Upper lobe of right lung (tissue), 1 donor: ENCODE measurements around the gene BPIFB6. TPM values are rescaled to one million over a fixed set of nuclear protein-coding genes. Genes with fewer than 3 reads are reported as not detected.

Experiments used
- ATAC-seq: fragments of 200-7000 bp; cut with Tn5 transposase; one replicate; pipeline ENCODE4 v1.9.1; 2020; ENCODE audit warnings: mild to moderate bottlenecking, moderate library complexity
- DNase-seq: peaks from one replicate; pipeline ENCODE4 v3.0.0-alpha.2; 2020
- H3K27ac ChIP-seq: fragments of 200-600 bp; one replicate; pipeline ENCODE4 v1.8.0; 2022
- H3K27me3 ChIP-seq: fragments of 200-600 bp; one replicate; pipeline ENCODE4 v1.8.0; 2022; ENCODE audit warnings: mild to moderate bottlenecking
- H3K36me3 ChIP-seq: fragments of 200-600 bp; one replicate; pipeline ENCODE4 v1.8.0; 2022
- H3K4me1 ChIP-seq: fragments of 200-600 bp; one replicate; pipeline ENCODE4 v1.8.0; 2022
- H3K4me3 ChIP-seq: fragments of 200-600 bp; one replicate; pipeline ENCODE4 v1.8.0; 2022; ENCODE audit warnings: mild to moderate bottlenecking
- H3K9me3 ChIP-seq: fragments of 200-600 bp; one replicate; pipeline ENCODE4 v1.8.0; 2022
- CTCF ChIP-seq: fragments of 200-600 bp; IDR thresholded peaks from one replicate; pipeline ENCODE4 v1.8.0; 2022; ENCODE audit warnings: antibody characterized with exemption
- intact Hi-C: fragments of 100-400 bp; cut with DNase I; formaldehyde crosslinking; loops from one replicate; pipeline ENCODE4 v1.11.0; 2022
- total RNA-seq: library from RNA; stranded (reverse); fragmentation: NEBNext Ultra II Directional; extraction: Animal tissue kit (Norgen Biotek cat#: 25700); gene quantifications from one replicate; pipeline ENCODE4 v1.2.1, GENCODE V29; 2021
- donor health status: DM: no; HTN: yes; CAD: no; lungs with severe emphysema.

BPIFB6 gene
- total RNA-seq, 1 donor from 2014 or later, result not detected

GRCh38 chr20:32990426-32990825 lies 41.0 kb upstream of the BPIFB6 start:
- H3K4me3 ChIP-seq, result no peak overlapping the region

GRCh38 chr20:32991383-32991782 lies 40.1 kb upstream of the BPIFB6 start:
- H3K4me3 ChIP-seq, result no peak overlapping the region
- H3K27me3 ChIP-seq, result no peaks in the 10 kb centered on the region
- intact Hi-C loops, result no loop called here
- peaks cover 5% of the 10 kb centered on the region for H3K9me3 ChIP-seq
- no peak overlapping the region for H3K27ac ChIP-seq
- ATAC-seq (no peak), DNase-seq (no peak)
- H3K4me1 ChIP-seq, result no peaks in the 10 kb centered on the region
- TF ChIP-seq CTCF, result no peak
- H3K36me3 ChIP-seq, result no peaks in the 10 kb centered on the region

More at GRCh38 chr20:32990426-32990825, 41.0 kb upstream of the BPIFB6 start:
- no peak overlapping the region for H3K27ac ChIP-seq
- no peaks in the 10 kb centered on the region for H3K27me3 ChIP-seq
- H3K4me1 ChIP-seq, result no peaks in the 10 kb centered on the region
- ATAC-seq, result no peak
- H3K36me3 ChIP-seq, result no peaks in the 10 kb centered on the region
- DNase-seq, result no peak
- intact Hi-C loops, result no loop called here
- H3K9me3 ChIP-seq, result peaks cover 5% of the 10 kb centered on the region
- TF ChIP-seq CTCF, result no peak

GRCh38 chr20:32991792-32992641 lies 39.4 kb upstream of the BPIFB6 start:
- no peaks in the 10 kb centered on the region for H3K36me3 ChIP-seq
- no peak overlapping the region for H3K27ac ChIP-seq
- H3K27me3 ChIP-seq, result no peaks in the 10 kb centered on the region
- no peaks in the 10 kb centered on the region for H3K4me1 ChIP-seq
- intact Hi-C loops, result no loop called here
- DNase-seq (no peak), ATAC-seq (no peak)
- TF ChIP-seq CTCF, result no peak
- peaks cover 5% of the 10 kb centered on the region for H3K9me3 ChIP-seq
- H3K4me3 ChIP-seq, result no peak overlapping the region

- no peak for TF ChIP-seq CTCF
- ATAC-seq (no peak), DNase-seq (no peak)
- intact Hi-C loops, result no loop called here
- Histone ChIP-seq H3K9me3 (peaks cover 5% of the 10 kb centered on the region), H3K36me3 (no peaks in the 10 kb centered on the region), H3K4me1 (no peaks in the 10 kb centered on the region), H3K27me3 (no peaks in the 10 kb centered on the region), H3K4me3 (no peak overlapping the region), H3K27ac (no peak overlapping the region)
Observed at GRCh38 chr20:32993496-32994050, 37.9 kb upstream of the BPIFB6 start.

GRCh38 chr20:32995802-32996201 lies 35.6 kb upstream of the BPIFB6 start:
- no peak overlapping the region for H3K4me3 ChIP-seq
- H3K27me3 ChIP-seq, result no peaks in the 10 kb centered on the region
- DNase-seq (no peak), ATAC-seq (no peak)
- H3K4me1 ChIP-seq, result no peaks in the 10 kb centered on the region
- intact Hi-C loops, result no loop called here
- H3K9me3 ChIP-seq, result peaks cover 5% of the 10 kb centered on the region
- no peak for TF ChIP-seq CTCF
- H3K27ac ChIP-seq, result no peak overlapping the region
- no peaks in the 10 kb centered on the region for H3K36me3 ChIP-seq
